K562 (cell line): ENCODE results near the gene BEST3. TPM values are rescaled to one million over a fixed set of nuclear protein-coding genes. Genes with fewer than 3 reads are reported as not detected.

Experiments
- ATAC-seq: fragments of 200-7000 bp; cut with Tn5 transposase; 3 replicates; pipeline ENCODE4 v1.9.1; 2020; ENCODE audit warnings: moderate library complexity
- BruUV-seq: library from RNA; stranded (reverse); fragments of 400-500 nt; replicated peaks from 2 replicates; lab custom pipeline; 2021; lab: Mats Ljungman, UMichigan
- CTCF ChIA-PET: fragments of 300-600 bp; formaldehyde crosslinking; extraction: SDS; loops from one replicate; lab custom pipeline; 2021; ENCODE audit warnings: low intra/inter-chr PET ratio; lab: Yijun Ruan, JAX
- POLR2A ChIA-PET: fragments of 300-600, 350-650 bp; sonication (Branson Sonifier 250); formaldehyde crosslinking; extraction: SDS; loops from one replicate; lab custom pipeline; 2021; ENCODE audit warnings: antibody characterized with exemption, inconsistent platforms; lab: Yijun Ruan, JAX
- DNase-seq, 4 experiments: peaks; one replicate each; pipeline versions ENCODE4 v3.0.0 to v3.0.0-alpha.2; 2011 to 2018; ENCODE audit warnings: low spot score in 3 of 4, mixed read lengths in 3 of 4; ENCODE audit errors: extremely low read depth in 1 of 4
- FAIRE-seq: peaks from 2 replicates; lab custom pipeline; 2011; peaks lifted over from hg19 to GRCh38; lab: Jason Lieb, UNC
- H2AFZ ChIP-seq: 2 replicates; pipeline ENCODE4 v1.6.0; 2011; ENCODE audit warnings: low read depth, low read length, control low read depth, inconsistent platforms
- H3K27ac ChIP-seq: fragments of 200-600 bp; 3 replicates; pipeline ENCODE4 v1.8.0; 2011; ENCODE audit warnings: low read depth, mild to moderate bottlenecking, control low read depth, inconsistent platforms, low read length, moderate library complexity, mixed read lengths; ENCODE audit errors: extremely low read depth
- H3K27me3 ChIP-seq, 2 experiments: fragments of 300-600 bp in 1 of 2; 2 replicates in 1 of 2; 3 replicates in 1 of 2; pipeline versions ENCODE4 v1.6.0 to v1.8.0; 2011; ENCODE audit warnings: inconsistent platforms in 2 of 2, low read length in 2 of 2, mild to moderate bottlenecking in 1 of 2, mixed read lengths in 1 of 2, moderate library complexity in 1 of 2; ENCODE audit not compliant: control insufficient read depth in 2 of 2, insufficient read depth in 2 of 2
- H3K36me3 ChIP-seq: fragments of 300-600 bp; 3 replicates; pipeline ENCODE4 v1.8.0; 2011; ENCODE audit warnings: mild to moderate bottlenecking, low read length, inconsistent platforms; ENCODE audit not compliant: control insufficient read depth, insufficient read depth
- H3K4me1 ChIP-seq, 2 experiments: fragments of 200-600 bp in 1 of 2; replicated peaks in 1 of 2; 2 replicates in 1 of 2; 3 replicates in 1 of 2; pipeline versions ENCODE4 v1.5.1 to v1.8.0; 2011; ENCODE audit warnings: inconsistent platforms in 2 of 2, low read length in 2 of 2, mild to moderate bottlenecking in 1 of 2, mixed read lengths in 1 of 2, moderate library complexity in 1 of 2; ENCODE audit not compliant: control insufficient read depth in 2 of 2, insufficient read depth in 2 of 2
- H3K4me2 ChIP-seq: 2 replicates; pipeline ENCODE4 v1.6.1; 2011; ENCODE audit warnings: low read length, control low read depth, inconsistent platforms, mixed read lengths; ENCODE audit not compliant: insufficient read depth
- H3K4me3 ChIP-seq: fragments of 200-600 bp; sonication (generic), shearing (Covaris generic); 2 replicates; pipeline ENCODE4 v1.5.1; 2016; ENCODE audit warnings: control low read depth, inconsistent platforms
- H3K79me2 ChIP-seq: fragments of 200-600 bp; 3 replicates; pipeline ENCODE4 v1.8.0; 2011; ENCODE audit warnings: low read length, inconsistent platforms; ENCODE audit not compliant: control insufficient read depth, insufficient read depth
- H3K9ac ChIP-seq, 2 experiments: 2 replicates each; pipeline versions ENCODE4 v1.6.0 to v1.6.1; 2011; ENCODE audit warnings: low read depth in 2 of 2, low read length in 2 of 2, control low read depth in 1 of 2, inconsistent platforms in 1 of 2, mild to moderate bottlenecking in 1 of 2, mixed read lengths in 1 of 2; ENCODE audit not compliant: insufficient read depth in 1 of 2
- H3K9me1 ChIP-seq: one replicate; pipeline ENCODE4 v1.6.0; 2011; ENCODE audit warnings: inconsistent platforms, mild to moderate bottlenecking, low read length, moderate library complexity; ENCODE audit not compliant: control insufficient read depth, insufficient read depth
- H3K9me3 ChIP-seq: replicated peaks from 2 replicates; pipeline ENCODE4 v1.5.1; 2011; ENCODE audit warnings: low read depth, low read length, inconsistent platforms; ENCODE audit not compliant: control insufficient read depth, insufficient read depth
- H4K20me1 ChIP-seq: replicated peaks from 2 replicates; pipeline ENCODE4 v1.6.1; 2011; ENCODE audit warnings: low read length, inconsistent platforms, mixed read lengths; ENCODE audit not compliant: control insufficient read depth, insufficient read depth
- COPS2 ChIP-seq: fragments of 450-650 bp; conservative IDR thresholded peaks from 2 replicates; pipeline ENCODE4 v1.6.1; 2016; ENCODE audit warnings: mild to moderate bottlenecking, moderate library complexity
- CTCF ChIP-seq, 3 experiments: IDR thresholded peaks in 2 of 3; conservative IDR thresholded peaks in 1 of 3; 2 replicates each; pipeline ENCODE4 v1.5.1; 2011 to 2012; ENCODE audit warnings: low read length in 3 of 3, mild to moderate bottlenecking in 3 of 3, control low read depth in 2 of 3, improper control_type of control experiment in 1 of 3, inconsistent platforms in 1 of 3, low read depth in 1 of 3, mixed read lengths in 1 of 3, moderate library complexity in 1 of 3; ENCODE audit not compliant: insufficient read depth in 2 of 3
- ERF ChIP-seq: fragments of 450-650 bp; formaldehyde crosslinking; IDR thresholded peaks from 2 replicates; pipeline ENCODE4 v1.4.0; 2020; ENCODE audit warnings: mild to moderate bottlenecking, mixed read lengths
- EWSR1 ChIP-seq: fragments of 450-650 bp; IDR thresholded peaks from 2 replicates; pipeline ENCODE4 v1.6.1; 2018; ENCODE audit warnings: borderline replicate concordance, mild to moderate bottlenecking, low read depth, moderate library complexity; ENCODE audit not compliant: partially characterized antibody
- MTA1 ChIP-seq: fragments of 450-650 bp; IDR thresholded peaks from 2 replicates; pipeline ENCODE4 v1.6.1; 2017; ENCODE audit warnings: borderline replicate concordance
- NELFE ChIP-seq: IDR thresholded peaks from 2 replicates; pipeline ENCODE4 v1.6.1; 2011; ENCODE audit warnings: mild to moderate bottlenecking; ENCODE audit not compliant: insufficient read depth, insufficient read length
- NFIC ChIP-seq: fragments of 450-650 bp; IDR thresholded peaks from 2 replicates; pipeline ENCODE4 v1.6.1; 2017; ENCODE audit warnings: mild to moderate bottlenecking, inconsistent platforms
- NR0B1 ChIP-seq: fragments of 450-650 bp; IDR thresholded peaks from one replicate; pipeline ENCODE4 v1.6.1; 2018; ENCODE audit warnings: mild to moderate bottlenecking, moderate library complexity; ENCODE audit not compliant: partially characterized antibody
- PHB2 ChIP-seq: fragments of 450-650 bp; IDR thresholded peaks from 2 replicates; pipeline ENCODE4 v1.6.1; 2017; ENCODE audit warnings: low read depth
- RAD21 ChIP-seq, 2 experiments: fragments of 250-450 bp in 1 of 2; fragments of 450-650 bp in 1 of 2; sonication (Bioruptor Pico) in 1 of 2; formaldehyde crosslinking in 1 of 2; IDR thresholded peaks in 1 of 2; conservative IDR thresholded peaks in 1 of 2; 2 replicates each; pipeline versions ENCODE4 v1.4.0 to v1.8.0; 2020 to 2022; ENCODE audit warnings: mild to moderate bottlenecking in 2 of 2, moderate library complexity in 1 of 2
- SNRNP70 ChIP-seq: fragments of 200-400 bp; formaldehyde crosslinking; optimal IDR thresholded peaks from 2 replicates; pipeline ENCODE3; 2017; ENCODE audit warnings: low read depth, low read length
- SPI1 ChIP-seq: IDR thresholded peaks from 2 replicates; pipeline ENCODE4 v1.6.1; 2011; ENCODE audit warnings: low read depth, low read length, control low read depth, borderline replicate concordance
- ZNF274 ChIP-seq: IDR thresholded peaks from 2 replicates; pipeline ENCODE4 v1.6.1; 2011; ENCODE audit warnings: low read depth, mild to moderate bottlenecking, low read length, moderate library complexity, borderline replicate concordance
- WGBS: fragments of 100-300 bp; shearing (Covaris generic); methylation state at CpG from one replicate; pipeline ENCODE4 v1.1.6; 2016; ENCODE audit warnings: low coverage, mixed read lengths; ENCODE audit not compliant: insufficient coverage; ENCODE audit errors: missing lambda C conversion rate; 5-methylcytosine and 5-hydroxymethylcytosine counted together
- in situ Hi-C: fragments of 300-500 bp; cut with MboI; formaldehyde crosslinking; loops from 4 replicates; pipeline ENCODE4 v1.15.0; 2018; ENCODE audit warnings: inconsistent platforms, mixed read lengths
- intact Hi-C: fragments of 100-400 bp; cut with micrococcal nuclease; formaldehyde crosslinking; loops from 2 replicates; pipeline ENCODE4 v1.14.2; 2022
- polyA plus RNA-seq, 8 experiments: library from polyadenylated mRNA; depleted of rRNA in 4 of 8; stranded (reverse) in 5 of 8; unstranded in 3 of 8; fragments of >200 nt; fragmentation: Nextera tagmentation in 2 of 8; fragmentation: Illumina TruSeq in 1 of 8; extraction: Ambion mirVana in 2 of 8; extraction: Trizol in 1 of 8; gene quantifications; 2 replicates each; pipeline versions ENCODE4 v1.2.1 to v1.2.3, GENCODE V29; 2011 to 2014; ENCODE audit warnings: inconsistent platforms in 1 of 8, missing spikeins in 1 of 8
- total RNA-seq, 7 experiments: library from RNA; depleted of rRNA in 6 of 7; stranded (reverse); fragments of >200 nt in 6 of 7; fragmentation: Illumina TruSeq in 2 of 7; extraction: Trizol in 2 of 7; gene quantifications; 2 replicates each; pipeline versions ENCODE4 v1.2.1 to v1.2.3, GENCODE V29; 2011 to 2021; ENCODE audit warnings: low replicate concordance in 1 of 7

BEST3 gene
- total and polyA plus RNA-seq, 9 of the 15 experiments (the other 6 are each of a cell fraction or from before 2014, with no cell fraction given), result 0.15 TPM; not detected in 8

- peaks cover 0 to 14% of the 10 kb centered on the region in 2 experiments; a peak in 2 of 5 replicates for H3K4me1 ChIP-seq
- H3K4me2 ChIP-seq, result no peak overlapping the region
- ChIA-PET CTCF (interaction anchor here (1.0 kb wide), 1 partner anchor 10 kb away, joined by 3 read pairs; no protein-coding TSS in a partner anchor), POLR2A (interaction anchor here (0.5 to 1.2 kb wide), 5 partner anchors 8 to 22 kb away, joined by 3 to 6 read pairs (median 3); no protein-coding TSS in a partner anchor)
- no peaks in the 10 kb centered on the region for H3K79me2 ChIP-seq
- H3K27ac ChIP-seq, result no peak overlapping the region
- TF ChIP-seq PHB2, result no peak
- 0 out of 2 replicates have a peak, but pooled peaks have one; percentile 11 for TF ChIP-seq NFIC
- TF ChIP-seq EWSR1, result no peak
- no peak for TF ChIP-seq MTA1
- no peak for TF ChIP-seq SNRNP70
- peak; percentile 11 to 33 (median 15); a peak in 2 of 6 replicates for TF ChIP-seq CTCF (IDR thresholded peaks at IDR 0.05 in 2 of 3, conservative IDR thresholded peaks at IDR 0.05 in 1 of 3; ENCODE audit: insufficient read depth in 2 of 3, low read depth in 1 of 3, low read length in 3 of 3)
- no peak for TF ChIP-seq ZNF274
- TF ChIP-seq RAD21 (CRISPR knock-in tag; conservative IDR thresholded peaks at IDR 0.05 in 1 of 2, IDR thresholded peaks at IDR 0.05 in 1 of 2), result peak; percentile 21 to 50; a peak in 3 of 4 replicates
- TF ChIP-seq NR0B1, result no peak
- no peak for TF ChIP-seq NELFE
- no peak for TF ChIP-seq SPI1
- TF ChIP-seq ERF (CRISPR knock-in tag), result no peak
- TF ChIP-seq COPS2, result no peak
- 17% methylated on average over 4 of the region's 4 CpGs for WGBS
- no peak overlapping the region for H3K4me3 ChIP-seq
- H3K9me3 ChIP-seq, result no peaks in the 10 kb centered on the region
- intact Hi-C loops (no loop called here), in situ Hi-C loops (no loop called here)
- FAIRE-seq, result no peak
- H3K27me3 ChIP-seq, result no peaks in the 10 kb centered on the region
- H2AFZ ChIP-seq, result no peak overlapping the region
- no peaks in the 10 kb centered on the region for H3K36me3 ChIP-seq
- no peaks in the 10 kb centered on the region for H4K20me1 ChIP-seq
- no TSS peak for BruUV-seq
- no peaks in the 10 kb centered on the region for H3K9me1 ChIP-seq
- no peak overlapping the region for H3K9ac ChIP-seq
- DNase-seq, result no peak
- ATAC-seq, result no peak
Measured at GRCh38 chr12:69649529-69649928, 49.6 kb downstream of the BEST3 start.
